DOHH2 (cell line): ENCODE measurements around the gene HSD17B12.

Experiments
- H3F3A ChIP-seq: fragments of 200-600 bp; sonication (generic), shearing (Covaris generic); 2 replicates; pipeline ENCODE4 v1.6.0; 2016; ENCODE audit warnings: antibody characterized with exemption, mild to moderate bottlenecking; ENCODE audit not compliant: control insufficient read depth, insufficient read depth
- H3K27ac ChIP-seq: fragments of 200-600 bp; sonication (generic); 2 replicates; pipeline ENCODE4 v1.5.1; 2014; ENCODE audit warnings: low read depth, mild to moderate bottlenecking, low read length, moderate library complexity
- H3K27me3 ChIP-seq: fragments of 200-600 bp; sonication (generic); 2 replicates; pipeline ENCODE4 v1.6.1; 2014; ENCODE audit warnings: mild to moderate bottlenecking, low read length, mixed read lengths; ENCODE audit not compliant: control insufficient read depth
- H3K36me3 ChIP-seq: fragments of 200-600 bp; sonication (generic); 2 replicates; pipeline ENCODE4 v1.6.1; 2014; ENCODE audit warnings: mild to moderate bottlenecking, low read length, moderate library complexity, mixed read lengths; ENCODE audit not compliant: control insufficient read depth
- H3K4me1 ChIP-seq: fragments of 200-600 bp; sonication (generic); 2 replicates; pipeline ENCODE4 v1.6.1; 2014; ENCODE audit warnings: mild to moderate bottlenecking, low read length, mixed read lengths; ENCODE audit not compliant: control insufficient read depth
- H3K4me2 ChIP-seq: fragments of 200-600 bp; sonication (generic); 2 replicates; pipeline ENCODE4 v1.6.0; 2014; ENCODE audit warnings: mild to moderate bottlenecking, low read length, moderate library complexity
- H3K4me3 ChIP-seq: fragments of 200-600 bp; sonication (generic); 2 replicates; pipeline ENCODE4 v1.5.1; 2014; ENCODE audit warnings: mild to moderate bottlenecking, low read length, mixed read lengths
- H3K79me2 ChIP-seq: fragments of 200-600 bp; sonication (generic); 2 replicates; pipeline ENCODE4 v1.6.1; 2014; ENCODE audit warnings: mild to moderate bottlenecking, low read length, mixed read lengths; ENCODE audit not compliant: control insufficient read depth
- H3K9me2 ChIP-seq: fragments of 200-600 bp; sonication (generic); replicated peaks from 2 replicates; pipeline ENCODE4 v1.6.1; 2014; ENCODE audit warnings: mild to moderate bottlenecking, low read length, mixed read lengths; ENCODE audit not compliant: control insufficient read depth
- H3K9me3 ChIP-seq: fragments of 200-600 bp; sonication (generic); 2 replicates; pipeline ENCODE4 v1.6.1; 2014; ENCODE audit warnings: antibody characterized with exemption, low read length, mixed read lengths; ENCODE audit not compliant: control insufficient read depth, insufficient read depth
- H4K20me1 ChIP-seq: fragments of 200-600 bp; sonication (generic); 2 replicates; pipeline ENCODE4 v1.6.0; 2014; ENCODE audit warnings: low read depth, mild to moderate bottlenecking, antibody characterized with exemption, low read length, moderate library complexity; ENCODE audit not compliant: control insufficient read depth, insufficient read depth
- EZH2phosphoT487 ChIP-seq: fragments of 200-600 bp; sonication (generic); IDR thresholded peaks from 2 replicates; pipeline ENCODE4 v1.6.1; 2017; ENCODE audit warnings: borderline replicate concordance, mild to moderate bottlenecking, antibody characterized with exemption, low read length, moderate library complexity, mixed read lengths
- TF ChIP-seq, protein P1 (sequence below): fragments of 200-600 bp; sonication (generic); IDR thresholded peaks from one replicate; pipeline ENCODE4 v1.5.1; 2014; ENCODE audit warnings: antibody characterized with exemption, mild to moderate bottlenecking, low read depth, low read length; ENCODE audit not compliant: poor library complexity, severe bottlenecking

The HSD17B12 gene

DNA sequence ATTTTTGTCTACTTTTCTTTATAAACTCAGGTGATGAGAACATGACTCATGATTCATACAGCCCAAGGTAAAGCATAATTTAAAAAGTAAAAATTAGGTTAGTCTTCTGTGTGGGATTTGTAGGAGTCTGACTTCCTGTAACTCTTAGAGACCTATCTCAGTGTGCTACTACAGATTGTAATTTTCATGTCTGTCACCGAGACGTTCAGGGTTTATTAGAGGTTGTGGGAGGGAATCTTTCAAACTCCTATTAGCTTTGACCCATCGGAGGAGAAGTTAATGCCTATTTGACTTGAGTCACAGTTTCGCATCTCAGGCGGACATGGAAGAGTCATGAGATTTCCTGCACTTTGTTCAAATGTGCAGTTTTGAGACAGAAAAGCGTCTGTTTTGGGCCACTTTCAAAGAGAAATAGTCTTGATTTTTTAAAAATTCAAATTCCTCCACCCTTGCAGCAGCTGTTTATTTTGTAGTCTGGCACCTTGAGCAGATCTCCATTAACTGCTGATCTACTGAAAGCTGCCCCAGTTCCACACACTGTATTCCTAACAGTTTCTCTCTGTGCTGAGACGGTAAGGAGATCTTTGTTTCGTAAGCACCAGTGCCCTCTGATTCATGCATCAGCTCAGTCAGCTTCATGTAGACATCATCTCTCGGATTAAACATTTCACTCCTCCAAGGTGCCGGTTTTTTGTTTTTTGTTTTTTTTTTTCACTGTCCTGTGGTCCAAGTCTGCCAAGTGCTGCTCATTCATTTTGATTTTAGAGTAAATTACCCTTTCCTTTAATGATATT, 224.4 kb downstream of the HSD17B12 start:
- peaks cover 10% of the 10 kb centered on the region; the same call in 1 of the 2 replicates for H3K36me3 ChIP-seq
- no peaks in the 10 kb centered on the region for H3K9me2 ChIP-seq
- H3K4me2 ChIP-seq, result no peak overlapping the region
- H3K79me2 ChIP-seq, result no peaks in the 10 kb centered on the region
- TF ChIP-seq, protein P1, sequence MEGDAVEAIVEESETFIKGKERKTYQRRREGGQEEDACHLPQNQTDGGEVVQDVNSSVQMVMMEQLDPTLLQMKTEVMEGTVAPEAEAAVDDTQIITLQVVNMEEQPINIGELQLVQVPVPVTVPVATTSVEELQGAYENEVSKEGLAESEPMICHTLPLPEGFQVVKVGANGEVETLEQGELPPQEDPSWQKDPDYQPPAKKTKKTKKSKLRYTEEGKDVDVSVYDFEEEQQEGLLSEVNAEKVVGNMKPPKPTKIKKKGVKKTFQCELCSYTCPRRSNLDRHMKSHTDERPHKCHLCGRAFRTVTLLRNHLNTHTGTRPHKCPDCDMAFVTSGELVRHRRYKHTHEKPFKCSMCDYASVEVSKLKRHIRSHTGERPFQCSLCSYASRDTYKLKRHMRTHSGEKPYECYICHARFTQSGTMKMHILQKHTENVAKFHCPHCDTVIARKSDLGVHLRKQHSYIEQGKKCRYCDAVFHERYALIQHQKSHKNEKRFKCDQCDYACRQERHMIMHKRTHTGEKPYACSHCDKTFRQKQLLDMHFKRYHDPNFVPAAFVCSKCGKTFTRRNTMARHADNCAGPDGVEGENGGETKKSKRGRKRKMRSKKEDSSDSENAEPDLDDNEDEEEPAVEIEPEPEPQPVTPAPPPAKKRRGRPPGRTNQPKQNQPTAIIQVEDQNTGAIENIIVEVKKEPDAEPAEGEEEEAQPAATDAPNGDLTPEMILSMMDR, result no peak
- no peak for TF ChIP-seq EZH2phosphoT487
- H3F3A ChIP-seq, result no peaks in the 10 kb centered on the region
- no peak overlapping the region for H3K27ac ChIP-seq
- H3K27me3 ChIP-seq, result no peaks in the 10 kb centered on the region
- H3K9me3 ChIP-seq, result no peaks in the 10 kb centered on the region
- no peaks in the 10 kb centered on the region for H4K20me1 ChIP-seq
- H3K4me3 ChIP-seq, result no peak overlapping the region
- peaks cover 4% of the 10 kb centered on the region; the same call in 1 of the 2 replicates for H3K4me1 ChIP-seq

DNA sequence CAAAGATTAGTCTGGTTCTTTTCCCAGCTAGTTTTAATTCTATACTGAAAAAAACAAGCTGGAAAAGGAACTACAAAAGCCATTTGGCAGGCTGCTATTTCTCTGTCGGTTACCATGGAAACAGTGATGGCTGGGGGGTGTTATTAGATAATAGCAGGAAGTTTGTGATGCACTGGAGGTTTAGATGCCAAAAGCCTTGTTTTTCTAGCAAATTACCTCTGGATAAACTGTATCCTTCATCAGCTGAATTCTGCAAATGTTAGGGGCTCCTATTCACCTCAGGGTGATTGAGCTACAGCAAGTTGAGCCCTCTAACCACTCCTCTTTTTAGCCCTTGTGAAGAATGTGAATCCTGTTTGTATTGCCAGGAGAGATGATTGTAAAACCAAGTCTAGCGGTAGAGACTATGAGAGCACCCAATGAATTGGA, 225.3 kb downstream of the HSD17B12 start:
- H3K9me3 ChIP-seq, result no peaks in the 10 kb centered on the region

More for the DNA sequence above, 225.3 kb downstream of the HSD17B12 start:
- H3K36me3 ChIP-seq, result peaks cover 10% of the 10 kb centered on the region; the same call in 1 of the 2 replicates
- no peaks in the 10 kb centered on the region for H3K9me2 ChIP-seq
- no peak overlapping the region for H3K27ac ChIP-seq
- TF ChIP-seq, protein P1, result no peak
- TF ChIP-seq EZH2phosphoT487, result no peak
- no peaks in the 10 kb centered on the region for H3F3A ChIP-seq
- no peaks in the 10 kb centered on the region for H3K79me2 ChIP-seq
- no peak overlapping the region for H3K4me3 ChIP-seq
- H3K4me2 ChIP-seq, result no peak overlapping the region
- H4K20me1 ChIP-seq, result no peaks in the 10 kb centered on the region
- peaks cover 4% of the 10 kb centered on the region; the same call in 1 of the 2 replicates for H3K4me1 ChIP-seq
- no peaks in the 10 kb centered on the region for H3K27me3 ChIP-seq
